GM18907 (cell line): ENCODE data around the gene TSEN54.

Source experiments
- ATAC-seq: cut with Tn5 transposase; IDR thresholded peaks from one replicate; pipeline ENCODE4 v1.9.1; 2021; ENCODE audit warnings: mild to moderate bottlenecking, moderate library complexity; ENCODE audit not compliant: unreplicated experiment

TSEN54 gene

DNA sequence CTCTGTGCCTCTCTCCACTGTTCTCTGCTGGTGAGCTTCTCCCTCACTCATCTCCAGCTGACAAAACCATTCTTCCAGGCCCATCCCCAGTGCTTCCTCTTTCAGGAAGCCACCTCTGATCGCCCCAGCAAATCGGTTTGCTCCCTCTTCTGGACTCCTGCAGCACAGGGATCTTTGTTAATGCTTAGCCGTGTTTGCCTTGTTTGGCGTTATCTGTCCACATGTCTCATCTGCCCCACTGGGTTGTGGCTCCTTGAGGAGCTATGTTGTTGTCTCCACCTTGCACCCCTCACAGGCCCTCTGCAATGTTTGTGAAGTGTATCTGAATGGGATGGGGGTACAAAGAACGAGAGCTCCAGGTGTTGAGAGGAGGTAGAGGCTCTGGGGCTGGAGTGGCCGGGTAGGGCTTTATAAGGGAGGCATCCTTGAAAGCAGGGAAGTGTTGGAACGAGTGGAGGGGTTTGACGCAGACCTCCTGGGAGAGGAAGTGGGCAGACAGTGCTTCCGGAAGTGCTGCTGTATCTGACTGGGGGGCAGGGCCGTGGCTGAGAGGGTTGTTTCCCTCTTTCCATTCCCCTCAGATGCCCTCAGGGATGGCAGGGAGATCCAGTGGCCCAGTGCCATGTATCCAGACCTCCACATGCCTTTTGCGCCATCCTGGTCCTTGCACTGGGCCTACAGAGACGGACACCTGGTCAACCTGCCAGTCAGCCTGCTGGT lies 28.8 kb upstream of the TSEN54 start:
- no peak for ATAC-seq

GRCh38 chr17:75488693-75489510 lies 27.4 kb upstream of the TSEN54 start:
- no peak for ATAC-seq

GRCh38 chr17:75489511-75489955 lies 26.8 kb upstream of the TSEN54 start:
- ATAC-seq = no peak

DNA sequence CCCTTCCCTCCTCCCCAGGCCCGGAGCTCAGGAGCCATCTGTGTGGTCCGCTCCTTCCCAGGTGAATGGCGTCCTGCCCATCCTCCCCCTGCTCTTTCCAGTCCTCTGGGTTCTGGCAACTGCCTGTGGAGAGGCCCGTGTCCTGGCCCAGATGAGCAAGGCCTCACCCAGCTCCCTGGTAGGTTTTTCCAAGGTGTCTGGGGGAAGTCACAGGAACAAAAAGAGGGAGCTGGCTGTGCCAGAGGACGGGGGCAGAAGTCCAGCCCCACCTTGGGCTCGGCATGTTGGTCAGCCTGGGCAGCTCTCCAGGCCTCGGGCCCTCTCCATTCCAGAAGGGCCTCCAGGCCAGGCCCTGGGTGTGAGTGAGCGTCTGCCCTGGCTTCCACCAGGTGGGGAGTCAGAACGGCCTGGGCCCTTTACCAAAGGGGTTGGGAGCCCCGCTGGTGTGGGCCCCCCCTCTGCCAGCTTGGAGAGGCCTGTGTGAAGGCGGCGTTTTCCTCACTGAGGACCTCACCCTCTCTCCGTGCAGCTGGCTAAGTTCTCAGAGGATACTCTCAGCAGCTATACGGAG lies 26.1 kb upstream of the TSEN54 start:
- ATAC-seq = no peak

- no peak for ATAC-seq
Measured at GRCh38 chr17:75490953-75491649, 25.2 kb upstream of the TSEN54 start.

DNA sequence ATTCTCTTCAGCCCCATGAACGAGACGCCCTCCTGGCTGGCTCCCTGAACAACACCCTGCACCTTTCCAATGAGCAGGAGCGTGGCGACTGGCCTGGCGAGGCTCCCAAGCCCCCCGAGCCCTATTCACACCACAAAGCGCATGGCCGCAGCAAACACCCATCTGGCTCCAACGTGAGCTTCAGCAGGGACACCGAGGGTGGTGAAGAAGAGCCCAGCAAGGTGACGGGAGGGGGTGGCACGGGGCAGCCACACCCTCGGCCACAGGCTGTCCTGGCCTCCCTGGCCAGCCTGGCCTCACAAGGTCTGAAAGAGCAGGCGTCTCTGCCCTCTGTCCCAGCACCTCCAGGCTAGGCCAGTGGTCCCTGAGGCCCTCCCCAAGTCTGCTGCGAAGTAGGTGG lies 24.6 kb upstream of the TSEN54 start:
- ATAC-seq = no peak

DNA sequence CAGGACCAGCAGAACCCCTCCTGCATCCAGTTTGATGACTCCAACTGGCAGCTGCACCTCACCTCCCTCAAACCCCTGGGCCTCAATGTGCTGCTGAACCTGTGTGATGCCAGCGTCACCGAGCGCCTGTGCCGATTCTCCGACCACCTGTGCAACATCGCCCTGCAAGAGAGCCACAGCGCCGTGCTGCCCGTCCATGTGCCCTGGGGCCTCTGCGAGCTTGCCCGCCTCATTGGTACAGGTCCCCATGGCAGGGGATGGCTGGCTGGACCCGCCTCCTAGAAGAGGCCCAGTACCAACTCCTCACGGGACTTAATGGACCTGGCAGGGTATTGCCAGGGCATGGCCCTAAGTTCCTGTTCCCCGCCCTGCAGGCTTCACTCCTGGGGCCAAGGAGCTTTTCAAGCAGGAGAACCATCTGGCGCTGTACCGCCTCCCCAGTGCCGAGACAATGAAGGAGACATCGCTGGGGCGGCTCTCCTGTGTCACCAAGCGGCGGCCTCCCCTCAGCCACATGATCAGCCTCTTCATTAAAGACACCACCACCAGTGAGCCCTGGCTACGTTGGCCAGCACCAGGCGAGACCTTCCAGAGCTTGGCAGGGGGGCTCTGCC lies 23.7 kb upstream of the TSEN54 start:
- ATAC-seq = no peak

GRCh38 chr17:75493476-75494129 lies 22.7 kb upstream of the TSEN54 start:
- no peak for ATAC-seq

- ATAC-seq = no peak
Measured at GRCh38 chr17:75494326-75494877, 21.9 kb upstream of the TSEN54 start.

- no peak for ATAC-seq
Measured at GRCh38 chr17:75496005-75496404, 20.3 kb upstream of the TSEN54 start.

GRCh38 chr17:75498039-75498725 lies 18.1 kb upstream of the TSEN54 start:
- ATAC-seq = no peak

GRCh38 chr17:75498726-75499213 lies 17.6 kb upstream of the TSEN54 start:
- ATAC-seq = no peak

DNA sequence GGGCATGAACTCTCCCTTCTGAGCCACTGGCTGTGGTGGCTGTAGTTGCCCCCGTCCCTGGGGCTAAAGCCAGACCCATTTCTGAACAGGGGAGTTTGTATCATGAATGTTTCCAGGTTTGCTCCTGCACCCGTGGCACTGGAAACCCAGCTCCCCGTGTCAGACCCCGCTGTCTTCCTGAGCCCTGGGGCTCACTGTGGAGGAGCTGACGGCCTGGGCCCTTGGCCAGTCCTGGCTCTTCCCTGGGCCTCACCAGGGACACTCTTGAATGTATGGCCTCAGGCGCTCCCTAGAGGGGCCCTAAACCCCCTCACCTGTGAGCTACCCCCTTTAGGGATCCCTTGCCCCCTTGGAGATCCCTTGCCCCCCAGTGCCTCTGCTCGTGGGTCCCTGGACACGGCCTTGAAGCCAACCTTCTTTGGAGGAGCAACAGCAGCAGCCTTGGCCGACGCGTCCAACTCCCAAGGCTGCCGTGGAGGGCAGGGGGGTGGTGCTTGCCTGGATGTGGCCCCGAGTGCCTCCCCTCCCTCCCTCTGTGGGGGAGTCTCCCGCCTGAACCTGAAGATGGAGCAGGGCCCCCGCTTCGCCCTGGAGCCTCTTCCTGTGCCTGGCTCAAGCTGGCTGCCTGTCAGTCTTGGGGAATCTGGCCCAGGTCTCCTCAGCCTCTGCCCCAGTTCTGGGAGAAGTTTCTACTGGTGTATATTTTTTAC lies 16.9 kb upstream of the TSEN54 start:
- ATAC-seq = no peak

- no peak for ATAC-seq
Measured at GRCh38 chr17:75500419-75501216, 15.7 kb upstream of the TSEN54 start.

- ATAC-seq = no peak
Measured at GRCh38 chr17:75501378-75502071, 14.8 kb upstream of the TSEN54 start.

- no peak for ATAC-seq
Measured at GRCh38 chr17:75502072-75502720, 14.1 kb upstream of the TSEN54 start.
